GM18870 (cell line): ENCODE measurements around the gene KRAS.

Experiments
- ATAC-seq: cut with Tn5 transposase; IDR thresholded peaks from one replicate; pipeline ENCODE4 v1.9.1; 2021; ENCODE audit warnings: moderate library complexity; ENCODE audit not compliant: unreplicated experiment

KRAS gene

GRCh38 chr12:25256005-25256404, 5.3 kb upstream of the KRAS start:
- ATAC-seq, result no peak

GRCh38 chr12:25254271-25254880, 3.6 kb upstream of the KRAS start:
- ATAC-seq, result no peak

GRCh38 chr12:25253371-25254068, 2.8 kb upstream of the KRAS start:
- no peak for ATAC-seq

- no peak for ATAC-seq
These were observed 2.2 kb upstream of the KRAS start for GRCh38 chr12:25252946-25253345.

- no peak for ATAC-seq
These were observed 1.0 kb upstream of the KRAS start for GRCh38 chr12:25251769-25252168.

- no peak for ATAC-seq
These were observed 594 bp downstream of the KRAS start for GRCh38 chr12:25249931-25250738.

- no peak for ATAC-seq
These were observed 2.0 kb downstream of the KRAS start for GRCh38 chr12:25248732-25249131.

GRCh38 chr12:25248137-25248536, 2.6 kb downstream of the KRAS start:
- ATAC-seq, result no peak

- no peak for ATAC-seq
These were observed 5.2 kb downstream of the KRAS start for GRCh38 chr12:25245491-25245890.

- no peak for ATAC-seq
These were observed 7.1 kb downstream of the KRAS start for GRCh38 chr12:25243680-25243990.

GRCh38 chr12:25242981-25243679, 7.6 kb downstream of the KRAS start:
- no peak for ATAC-seq

GRCh38 chr12:25241167-25242020, 9.3 kb downstream of the KRAS start:
- ATAC-seq, result no peak

- ATAC-seq, result no peak
These were observed 14.1 kb downstream of the KRAS start for GRCh38 chr12:25236626-25237025.

GRCh38 chr12:25236190-25236589, 14.5 kb downstream of the KRAS start:
- no peak for ATAC-seq

- no peak for ATAC-seq
These were observed 37.4 kb downstream of the KRAS start for GRCh38 chr12:25213338-25213737.

GRCh38 chr12:25208554-25208953, 42.2 kb downstream of the KRAS start:
- ATAC-seq, result no peak

- no peak for ATAC-seq
These were observed 42.9 kb downstream of the KRAS start for GRCh38 chr12:25207846-25208245.

- no peak for ATAC-seq
These were observed 43.3 kb downstream of the KRAS start for GRCh38 chr12:25207411-25207810.

GRCh38 chr12:25202137-25202536, 48.6 kb downstream of the KRAS start:
- no peak for ATAC-seq

- ATAC-seq, result no peak
These were observed 50.0 kb downstream of the KRAS start for GRCh38 chr12:25200703-25201102.

GRCh38 chr12:25197608-25198007, 53.1 kb downstream of the KRAS start:
- ATAC-seq, result no peak
